ENCODE measurements around the gene TMEM163.

The TMEM163 gene

GRCh38 chr2:134558208-134558830 is 160.5 kb downstream of the TMEM163 start:
- FAIRE-seq (no peak), DNase-seq (ENCODE audit: insufficient read length, low spot score) (no peak)
- TF ChIP-seq CTCF (IDR thresholded peaks at IDR 0.05; ENCODE audit: insufficient read depth, missing control alignments): no peak

DNA sequence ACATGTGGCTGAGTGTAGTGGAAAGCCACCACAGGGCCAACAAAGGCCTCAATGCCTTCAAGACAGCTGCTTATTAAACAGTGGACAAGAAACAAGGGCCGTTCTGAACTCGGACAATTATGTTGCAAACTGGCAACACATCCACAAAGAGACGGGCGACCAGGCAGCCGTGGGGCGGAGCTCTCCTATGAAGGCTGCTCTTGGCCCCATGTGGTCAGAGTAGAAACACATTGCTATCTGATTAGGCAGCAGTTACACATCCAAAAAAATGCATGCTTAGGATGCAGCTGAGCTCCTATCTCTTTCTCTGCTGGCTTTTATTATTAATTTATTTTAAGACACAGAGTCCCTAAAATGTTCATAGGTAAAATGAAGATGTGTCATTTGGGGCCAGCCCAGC is 163.4 kb downstream of the TMEM163 start:
- no peak for FAIRE-seq
- no peak for TF ChIP-seq CTCF (IDR thresholded peaks at IDR 0.05; ENCODE audit: insufficient read depth, missing control alignments)
- no peak for DNase-seq (ENCODE audit: insufficient read length, low spot score)

DNA sequence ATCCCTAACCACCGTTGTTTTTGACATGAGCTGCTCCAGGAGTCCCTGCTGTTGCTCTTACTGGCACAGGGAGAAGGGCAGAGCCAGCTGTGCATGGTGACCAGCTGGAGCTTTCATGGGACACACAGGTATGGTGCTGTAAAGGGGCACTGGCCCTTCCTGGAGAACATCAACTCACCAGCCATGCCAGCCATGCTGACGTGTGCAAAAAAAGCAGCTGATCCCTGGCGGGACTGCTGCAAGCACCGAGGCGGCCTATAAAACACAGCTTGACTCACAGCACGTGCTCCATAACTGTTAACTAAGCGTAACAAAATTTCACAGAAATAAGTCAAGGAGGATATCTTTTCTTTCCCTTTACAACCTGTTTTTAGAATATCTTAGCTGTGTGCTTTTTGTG is 165.1 kb downstream of the TMEM163 start:
- no peak for FAIRE-seq

DNA sequence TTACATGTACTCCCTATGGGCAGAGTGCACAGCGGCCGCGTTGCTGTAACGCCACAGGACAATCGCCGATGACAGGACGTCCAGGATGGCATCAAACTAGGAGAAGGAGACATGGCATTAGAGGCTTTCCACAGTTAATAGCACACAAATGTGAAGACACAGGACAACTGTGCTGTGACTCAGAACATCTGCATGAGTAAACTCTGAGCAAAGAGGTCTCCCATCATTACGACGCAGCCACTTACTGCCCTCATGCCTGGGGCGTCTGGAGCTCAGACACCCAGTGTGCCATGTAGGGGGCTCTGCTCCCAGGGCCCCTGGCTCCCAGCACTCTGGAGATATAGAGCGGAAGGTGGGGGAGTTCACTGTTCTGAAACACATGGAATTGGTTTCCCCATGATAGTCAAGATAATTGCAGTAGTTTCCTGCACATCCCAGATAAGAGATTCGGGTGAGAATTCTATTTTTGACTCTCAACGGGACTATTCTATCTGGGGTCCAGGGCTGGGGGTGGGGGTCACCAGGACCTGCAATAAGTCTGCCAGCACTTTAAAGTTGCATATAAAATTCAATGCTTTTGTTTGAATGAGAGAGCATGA is 168.1 kb downstream of the TMEM163 start:
- no peak for FAIRE-seq
- TF ChIP-seq CTCF (IDR thresholded peaks at IDR 0.05; ENCODE audit: insufficient read depth, missing control alignments): no peak
- no peak for DNase-seq (ENCODE audit: insufficient read length, low spot score)

More for the DNA sequence above, 165.1 kb downstream of the TMEM163 start:
- DNase-seq (ENCODE audit: insufficient read length, low spot score): no peak
- TF ChIP-seq CTCF (IDR thresholded peaks at IDR 0.05; ENCODE audit: insufficient read depth, missing control alignments): no peak

DNA sequence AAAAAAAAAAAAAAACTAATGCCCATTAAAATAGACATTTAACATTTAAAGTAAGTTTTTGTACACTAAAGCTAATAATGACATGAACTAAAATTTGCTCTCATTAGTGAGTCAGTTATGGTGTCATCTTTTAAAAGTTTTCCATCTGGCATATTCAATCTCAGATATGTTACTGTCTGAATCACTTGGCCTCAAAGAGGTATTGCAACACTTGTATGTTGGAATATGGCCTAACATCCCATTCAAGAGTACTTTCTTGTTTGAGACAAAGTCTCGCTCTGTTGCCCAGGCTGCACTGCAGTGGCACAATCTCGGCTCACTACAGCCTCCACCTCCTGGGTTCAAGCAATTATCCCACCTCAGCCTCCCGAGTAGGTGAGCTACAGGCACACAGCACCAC is 169.7 kb downstream of the TMEM163 start:
- FAIRE-seq (no peak), DNase-seq (ENCODE audit: insufficient read length, low spot score) (no peak)
- no peak for TF ChIP-seq CTCF (IDR thresholded peaks at IDR 0.05; ENCODE audit: insufficient read depth, missing control alignments)

DNA sequence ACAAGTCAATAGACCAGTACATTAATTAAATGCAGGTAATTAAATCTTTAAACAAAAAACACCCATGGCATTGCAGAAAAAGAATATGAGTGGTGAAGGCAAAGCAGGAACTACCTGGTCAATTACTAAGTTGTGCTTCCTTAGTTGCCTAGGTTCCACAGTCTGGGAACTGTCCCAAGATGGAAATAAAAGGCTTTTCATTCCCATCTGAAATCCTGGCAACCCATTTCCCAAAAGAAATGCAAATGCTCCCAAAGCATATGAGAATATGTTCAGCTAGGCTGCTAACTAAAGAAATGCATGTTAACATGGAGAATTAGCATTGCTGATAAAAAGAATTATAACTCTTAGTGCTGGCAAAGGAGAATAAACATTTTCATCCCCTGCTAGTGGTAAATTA is 177.8 kb downstream of the TMEM163 start:
- FAIRE-seq (no peak), DNase-seq (ENCODE audit: insufficient read length, low spot score) (no peak)
- TF ChIP-seq CTCF (IDR thresholded peaks at IDR 0.05; ENCODE audit: insufficient read depth, missing control alignments): no peak

DNA sequence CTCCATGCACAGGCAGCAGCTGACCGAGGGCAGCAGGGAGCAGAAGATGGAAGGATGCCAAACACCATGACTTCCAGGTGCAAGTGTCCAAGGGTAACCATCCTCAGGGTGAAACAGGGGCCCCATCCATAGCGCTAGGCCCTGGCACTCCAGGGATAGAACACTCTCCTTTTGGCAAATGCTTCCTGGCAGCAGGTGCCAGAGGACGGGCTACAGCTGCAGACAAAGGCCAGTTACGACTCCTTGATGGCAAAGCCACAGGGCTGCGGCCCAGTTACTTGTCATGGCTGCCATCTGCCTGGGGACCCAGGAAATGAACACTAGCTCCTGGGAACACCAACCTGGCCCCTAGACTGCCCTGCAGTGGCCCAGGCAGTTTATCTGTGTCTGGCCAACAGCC is 178.8 kb downstream of the TMEM163 start:
- no peak for FAIRE-seq
- no peak for DNase-seq (ENCODE audit: insufficient read length, low spot score)
- no peak for TF ChIP-seq CTCF (IDR thresholded peaks at IDR 0.05; ENCODE audit: insufficient read depth, missing control alignments)

Measured in D721Med (cell line).